ENCODE data around the gene SAP30L.

GRCh38 chr5:154400678-154401077, 45.1 kb upstream of the SAP30L start:
- TF ChIP-seq POLR2A (IDR thresholded peaks at IDR 0.05): no peak
- no peak for TF ChIP-seq CTCF (IDR thresholded peaks at IDR 0.05)
- TF ChIP-seq POLR2AphosphoS5 (IDR thresholded peaks at IDR 0.05): no peak
- TF ChIP-seq EP300 (IDR thresholded peaks at IDR 0.05; ENCODE audit: low read depth): no peak

All from transverse colon (tissue), 4 donors.